ELF-1 (cell line): ENCODE results near the gene GALNT1.

ENCODE experiments used
- DNase-seq: peaks from one replicate; pipeline ENCODE4 v3.0.0-alpha.2; 2016; ENCODE audit warnings: low read depth, low spot score

GALNT1 gene

DNA sequence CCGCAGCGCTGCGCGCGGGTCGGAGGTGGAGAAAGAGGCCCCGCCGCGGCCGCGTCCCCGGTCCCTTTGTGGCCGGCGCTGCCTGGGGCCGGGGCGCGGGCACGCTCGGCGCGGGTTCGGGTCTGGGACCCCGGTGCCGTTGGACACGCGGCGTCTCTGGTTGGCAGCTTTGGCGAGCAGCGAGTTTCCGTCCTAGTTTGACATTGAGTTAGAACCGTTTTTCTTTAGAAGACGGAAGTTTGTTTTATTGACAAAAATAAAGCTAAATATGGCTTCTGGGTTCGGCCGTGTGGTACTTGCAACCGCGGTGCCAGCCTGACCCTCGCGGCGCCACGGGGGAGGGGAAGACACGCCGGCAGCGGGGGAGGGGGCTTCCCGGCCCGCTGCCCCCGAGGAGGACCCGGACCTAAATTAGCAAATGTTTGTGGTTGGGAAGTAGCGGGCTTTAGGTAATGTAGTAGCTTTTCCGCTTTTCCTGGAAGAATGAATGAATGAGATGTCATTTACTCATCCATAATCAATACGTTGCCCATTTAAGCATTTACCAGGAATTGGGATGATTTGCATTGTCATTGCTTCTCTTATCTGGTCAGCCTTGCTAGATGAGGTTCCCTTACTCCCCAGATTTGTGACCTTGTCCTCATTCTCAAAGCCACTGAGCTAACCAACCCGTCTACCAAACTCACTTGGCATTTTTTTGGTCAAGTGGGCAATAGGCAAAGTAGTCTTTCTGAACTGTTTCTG is 530 bp downstream of the GALNT1 start:
- DNase-seq: peak; percentile 32

DNA sequence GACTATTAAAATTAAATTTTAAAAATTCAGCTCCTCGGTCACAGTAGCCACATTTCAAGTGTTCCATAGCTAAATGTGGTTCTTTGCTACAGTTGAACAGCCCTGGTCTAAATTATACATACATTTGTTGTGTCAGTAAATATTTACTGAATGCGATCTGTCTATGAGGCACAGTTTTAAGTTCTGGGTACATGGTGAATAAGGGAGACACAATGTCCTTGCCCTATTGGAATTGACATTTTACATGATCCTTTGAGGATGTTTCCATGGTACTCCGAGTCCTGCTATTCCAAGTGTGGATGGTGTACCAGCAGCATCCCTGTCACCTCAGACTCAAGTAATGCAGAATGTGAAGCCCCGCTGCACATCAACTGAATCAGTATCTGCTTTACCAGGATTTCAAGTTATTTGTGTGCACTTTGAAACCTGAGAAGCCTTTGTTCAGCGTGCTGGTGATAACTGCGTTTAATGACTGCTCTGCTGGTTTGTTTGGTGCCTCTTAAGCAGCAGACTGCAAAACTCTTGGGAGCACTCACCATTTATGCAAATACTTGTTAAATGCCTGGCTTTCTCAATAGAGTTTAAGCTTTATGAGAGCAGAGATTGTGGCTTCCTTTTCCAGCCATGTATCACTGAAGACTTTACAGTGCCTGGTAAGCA is 1.5 kb downstream of the GALNT1 start:
- DNase-seq: peak; percentile 67

DNA sequence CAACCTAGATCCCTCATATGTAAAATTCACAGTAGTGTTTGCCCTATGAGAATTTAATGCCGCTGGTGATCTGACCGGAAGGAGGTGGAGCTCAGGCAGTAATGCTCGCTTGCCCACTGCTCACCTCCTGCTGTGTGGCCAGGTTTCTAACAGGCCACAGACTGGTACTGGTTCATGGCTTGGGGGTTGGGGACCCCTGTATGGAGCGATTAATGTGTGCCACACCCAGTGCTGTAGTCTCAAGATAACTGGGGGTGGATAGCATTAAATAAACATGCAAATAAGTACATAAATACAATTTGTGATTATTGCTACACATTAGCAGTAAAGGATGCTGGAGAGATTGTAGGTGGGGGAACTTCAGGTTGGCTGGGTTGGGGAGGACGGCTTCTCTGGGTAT is 3.2 kb downstream of the GALNT1 start:
- DNase-seq: no peak

DNA sequence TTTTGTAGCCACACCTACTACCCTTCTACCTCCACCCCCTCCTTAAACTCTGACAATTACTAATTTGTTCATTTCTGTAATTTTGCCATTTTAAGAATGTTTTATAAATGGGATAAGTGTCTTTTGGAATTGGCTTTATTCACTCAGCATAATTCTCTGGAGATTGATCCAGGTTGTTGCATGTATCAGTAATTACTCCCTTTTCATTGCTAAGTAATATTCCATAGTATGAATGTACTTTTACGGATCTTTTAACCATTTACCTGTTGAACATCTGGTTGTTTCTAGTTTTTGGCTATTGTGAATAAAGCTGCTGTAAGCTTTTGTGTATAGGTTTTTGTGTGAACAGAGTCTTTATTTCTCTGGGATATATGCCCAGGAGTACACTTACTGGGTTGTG is 4.1 kb downstream of the GALNT1 start:
- DNase-seq: no peak

DNA sequence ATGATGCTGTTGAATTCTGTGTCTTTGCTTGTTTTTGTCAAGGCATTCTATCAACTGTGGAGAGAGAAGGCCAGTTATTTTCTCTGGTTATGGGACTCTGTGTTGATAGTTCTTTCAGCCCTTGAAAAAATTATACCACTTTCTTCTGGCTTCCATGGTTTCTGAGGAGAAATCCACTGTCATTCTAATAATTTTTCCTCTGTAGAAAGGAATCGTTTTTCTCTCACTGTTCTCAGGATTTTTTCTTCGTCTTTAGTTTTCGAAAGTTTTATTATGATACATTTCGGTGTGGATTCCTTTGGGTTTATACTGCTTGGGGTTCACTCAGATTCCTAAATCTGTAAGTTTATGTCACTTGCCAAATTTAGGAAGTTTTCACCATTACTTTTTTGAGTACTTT is 6.6 kb downstream of the GALNT1 start:
- no peak for DNase-seq

DNA sequence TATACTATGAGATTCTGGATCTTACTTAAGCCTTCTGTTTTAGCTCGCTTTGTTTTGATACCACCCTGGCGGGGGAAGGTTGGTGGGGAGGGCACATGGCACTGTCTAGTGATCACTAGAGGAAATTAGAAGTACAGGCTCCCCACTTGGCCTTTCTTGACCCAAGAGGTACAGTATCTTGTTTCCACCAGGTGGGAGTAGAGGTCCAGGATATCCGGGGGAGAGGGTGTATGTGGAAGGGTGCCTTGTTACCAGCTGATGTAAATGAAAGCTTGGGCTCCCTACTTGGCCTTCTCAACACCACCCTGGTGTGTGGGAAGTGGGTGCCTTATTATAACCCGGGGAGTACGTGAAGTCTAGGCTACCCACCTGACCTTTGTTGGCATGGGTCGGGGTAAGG is 7.5 kb downstream of the GALNT1 start:
- DNase-seq: peak; percentile 9

DNA sequence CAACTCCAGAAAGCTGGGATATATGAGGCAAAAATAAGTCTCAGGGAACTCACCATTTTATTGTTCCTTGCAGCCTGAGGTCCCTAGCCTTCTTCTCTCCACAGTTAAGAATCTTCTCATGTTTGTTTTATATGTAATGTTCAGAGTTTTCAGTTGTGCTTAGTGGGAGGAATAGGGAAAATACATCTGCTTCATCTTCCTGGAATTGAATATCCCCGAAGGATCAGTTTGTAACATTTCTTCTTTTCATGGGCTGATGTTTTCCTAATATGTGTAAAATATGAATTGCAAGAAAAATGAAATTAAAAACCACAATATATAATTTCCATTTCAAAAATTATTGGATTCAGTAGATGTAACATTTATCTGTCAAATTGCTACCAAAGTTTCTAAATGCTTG is 8.0 kb downstream of the GALNT1 start:
- DNase-seq: no peak

DNA sequence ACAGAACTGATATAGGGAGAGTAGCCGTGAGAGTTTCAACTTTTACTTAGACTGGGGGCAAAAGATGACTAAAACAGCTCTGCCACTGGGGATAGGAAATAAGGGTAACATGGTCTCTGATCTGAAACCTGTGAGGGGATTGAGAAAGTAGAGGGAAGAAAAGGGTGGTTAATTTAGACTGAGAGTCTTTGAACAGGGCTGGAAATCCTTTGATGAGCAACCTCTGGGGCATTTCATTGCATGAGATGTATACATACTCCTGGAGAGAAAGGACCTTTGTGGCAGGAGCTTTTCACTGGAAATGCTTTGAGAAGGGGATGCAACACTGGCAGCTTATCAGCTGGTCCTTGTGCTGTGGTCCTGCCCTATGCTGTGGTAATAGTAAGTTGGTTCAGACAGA is 9.4 kb downstream of the GALNT1 start:
- DNase-seq: no peak

DNA sequence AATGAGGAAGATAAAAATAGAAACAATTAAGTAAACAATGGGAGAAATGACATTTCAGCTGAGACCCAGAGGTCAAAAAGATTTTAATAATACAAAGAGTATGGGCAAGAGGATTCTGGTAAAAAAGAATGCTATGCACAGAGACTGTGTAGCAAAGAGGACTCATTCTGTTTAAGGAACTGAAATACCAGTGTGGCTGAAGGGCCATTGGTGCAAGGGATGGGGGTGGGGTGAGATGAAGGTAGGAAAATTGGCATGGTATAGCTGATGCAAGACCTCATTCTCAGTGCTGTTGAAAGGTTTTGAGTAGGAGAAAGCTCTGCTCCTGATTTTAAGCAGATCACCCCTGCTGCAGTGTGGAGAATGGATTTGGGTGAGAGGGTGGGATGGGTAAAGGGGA is 10.8 kb downstream of the GALNT1 start:
- no peak for DNase-seq

DNA sequence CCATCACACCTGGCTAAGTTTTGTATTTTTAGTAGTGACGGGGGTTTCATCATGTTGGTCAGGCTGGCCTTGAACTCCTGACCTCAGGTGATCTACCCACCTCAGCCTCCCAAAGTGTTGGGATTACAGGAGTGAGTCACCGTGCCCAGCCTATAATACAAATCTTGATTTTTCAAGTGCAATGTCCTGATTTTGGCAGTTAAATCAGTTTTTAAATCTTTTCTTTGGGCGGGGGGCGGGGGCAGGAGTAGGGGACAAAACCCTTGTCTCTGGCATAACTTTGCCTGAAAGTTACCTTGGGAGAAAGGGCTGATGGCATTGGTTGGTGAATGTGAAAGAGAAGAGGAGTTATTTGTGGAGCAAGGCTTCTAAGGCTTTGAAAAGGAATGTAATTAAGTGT is 12.3 kb downstream of the GALNT1 start:
- no peak for DNase-seq

DNA sequence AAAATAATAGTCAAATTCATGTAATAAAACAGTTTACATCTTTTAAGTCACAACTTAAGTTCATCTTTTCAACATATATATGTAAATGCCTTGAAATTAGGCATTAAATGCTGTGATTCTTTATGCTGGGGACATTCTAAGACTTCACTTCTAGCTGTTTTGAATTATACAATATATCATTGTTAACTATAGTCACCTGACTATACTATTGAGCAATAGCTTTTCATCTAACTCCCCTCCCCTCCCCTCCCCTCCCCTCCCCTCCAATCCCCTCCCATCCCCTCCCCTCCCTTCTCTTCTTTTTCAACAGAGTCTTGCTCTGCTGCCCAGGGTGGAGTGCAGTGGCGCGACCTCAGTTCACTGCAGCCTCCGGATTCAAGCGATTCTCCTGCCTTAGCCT is 16.2 kb downstream of the GALNT1 start:
- no peak for DNase-seq

DNA sequence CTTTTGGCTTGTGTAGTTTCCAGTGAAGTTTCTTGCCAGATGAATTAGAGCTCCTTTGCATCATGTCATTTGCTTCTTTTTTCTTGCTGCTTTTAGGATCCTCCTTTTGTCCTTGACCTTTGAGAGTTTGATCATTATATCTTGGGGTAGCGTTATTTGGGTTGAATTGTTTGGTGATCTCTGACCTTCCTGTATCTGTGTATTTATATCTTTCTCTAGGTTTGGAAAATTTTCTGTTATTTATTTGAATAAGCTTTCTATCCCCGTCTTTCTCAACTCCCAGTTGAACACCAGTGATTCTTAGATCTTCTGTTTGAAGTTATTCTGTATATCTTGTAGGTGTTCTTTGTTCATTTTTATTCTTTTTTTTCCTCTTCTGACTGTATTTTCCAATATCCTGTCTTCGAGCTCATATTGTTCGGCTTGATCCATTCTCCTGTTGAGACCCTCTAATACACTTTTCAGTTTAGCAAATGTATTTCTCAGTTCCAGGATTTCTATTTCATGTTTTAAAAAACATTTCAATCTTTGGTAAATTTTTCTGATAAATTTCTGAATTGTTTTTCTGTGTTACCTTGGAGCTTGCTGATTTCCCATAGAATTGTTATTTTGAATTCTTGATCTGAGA is 20.8 kb downstream of the GALNT1 start:
- no peak for DNase-seq

DNA sequence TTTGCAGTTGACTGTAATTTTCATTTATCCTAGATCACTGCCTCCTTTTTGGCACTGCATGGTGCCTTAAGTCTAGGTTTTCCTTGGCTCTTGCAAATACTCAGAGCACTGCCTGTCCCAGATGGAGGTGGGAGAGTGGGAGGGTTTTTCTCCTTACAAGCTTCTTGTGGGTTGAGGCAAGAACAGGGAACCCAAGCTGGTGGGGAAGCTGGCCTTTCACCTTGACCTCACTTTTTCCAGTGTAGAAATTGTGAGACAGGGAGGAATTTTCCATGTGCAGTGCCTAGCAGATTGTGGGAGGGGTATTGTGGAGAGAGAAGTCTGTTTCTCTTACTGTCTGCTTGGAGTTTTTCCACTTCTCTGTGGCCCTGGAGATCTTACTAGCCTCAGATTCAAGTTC is 21.5 kb downstream of the GALNT1 start:
- no peak for DNase-seq

DNA sequence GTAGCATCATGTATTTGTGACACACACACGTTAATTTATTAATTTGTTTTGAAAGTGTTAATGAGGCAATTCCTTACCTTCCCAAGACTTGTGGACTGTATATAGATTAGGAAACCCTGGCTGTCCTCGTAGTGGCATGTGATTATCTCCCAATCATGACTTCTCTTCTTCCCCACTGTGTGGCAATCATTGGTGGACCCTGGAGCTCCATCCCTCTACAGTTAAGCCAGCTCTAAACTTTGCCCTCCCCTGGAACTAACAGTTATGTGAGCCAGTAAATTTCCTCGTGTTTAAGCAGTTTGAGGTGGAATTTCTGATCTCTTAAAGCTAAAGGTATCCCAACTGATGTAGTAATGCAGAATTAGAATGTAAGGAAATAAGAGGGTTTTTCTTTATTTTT is 22.0 kb downstream of the GALNT1 start:
- no peak for DNase-seq

DNA sequence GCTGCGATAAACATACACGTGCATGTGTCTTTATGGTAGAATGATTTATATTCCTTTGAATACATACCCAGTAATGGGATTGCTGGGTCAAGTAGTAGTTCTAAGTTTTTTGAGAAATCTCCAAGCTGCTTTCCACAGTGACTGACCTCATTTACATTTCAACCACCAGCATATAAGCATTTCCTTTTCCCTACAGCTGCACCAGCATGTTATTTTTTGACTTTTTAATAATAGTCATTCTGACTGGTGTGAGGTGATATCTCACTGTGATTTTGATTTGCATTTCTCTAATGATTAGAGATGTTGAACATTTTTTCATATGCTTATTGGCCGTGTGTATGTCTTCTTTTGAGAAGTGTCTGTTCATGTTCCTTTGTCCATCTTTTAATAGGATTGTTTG is 22.8 kb downstream of the GALNT1 start:
- DNase-seq: no peak

DNA sequence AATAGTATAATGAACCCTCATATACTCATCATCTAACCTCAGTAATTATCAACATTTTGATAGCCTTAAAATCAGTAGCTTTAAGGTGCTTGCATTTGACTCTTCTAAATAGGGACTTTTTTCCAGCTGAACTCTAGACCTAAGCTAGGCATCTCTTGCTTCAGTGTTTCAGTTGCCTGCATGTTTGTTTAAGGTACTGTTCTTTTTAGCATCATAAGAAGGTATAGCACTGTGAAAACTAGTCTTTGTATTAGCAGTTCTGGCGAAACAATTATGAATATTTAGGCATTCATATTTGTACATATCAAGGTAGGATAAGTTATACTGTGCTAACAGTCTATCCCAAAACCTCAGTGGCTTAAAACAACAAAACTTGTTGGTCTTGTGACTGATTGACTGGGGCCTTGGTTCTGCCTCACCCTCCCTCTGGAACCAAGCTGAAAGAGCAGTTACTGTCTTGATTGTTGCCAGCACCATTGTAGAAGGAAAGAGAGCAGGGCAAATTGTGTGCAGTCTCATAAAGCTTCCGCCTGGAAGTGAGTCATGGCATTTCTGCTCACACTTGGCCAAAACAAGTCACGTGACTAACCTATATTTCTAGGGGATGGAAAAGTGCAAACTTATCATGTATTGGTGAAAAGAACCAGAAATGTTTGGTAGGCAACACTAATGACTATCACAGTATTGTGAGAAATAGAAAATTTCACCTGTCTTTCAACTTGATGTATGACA is 24.3 kb downstream of the GALNT1 start:
- no peak for DNase-seq

DNA sequence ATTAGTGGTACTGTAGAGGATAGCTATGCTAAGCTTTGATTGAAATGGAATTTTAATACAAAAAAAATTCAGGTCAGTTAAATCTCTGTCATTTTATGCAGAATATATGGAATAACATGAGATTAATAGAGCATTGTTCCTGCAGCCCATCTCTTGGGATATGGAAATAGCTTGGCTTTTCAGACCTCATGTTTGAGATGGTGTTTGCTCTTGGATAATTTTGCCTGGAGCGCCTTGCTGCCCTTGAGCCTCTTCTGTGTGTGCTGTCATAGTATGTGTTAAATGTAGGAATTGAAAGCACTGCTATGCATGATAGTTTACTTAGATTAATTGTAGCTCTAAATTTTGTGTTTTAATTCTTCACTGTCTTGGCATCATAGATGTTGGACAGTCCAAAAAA is 27.7 kb downstream of the GALNT1 start:
- DNase-seq: no peak

DNA sequence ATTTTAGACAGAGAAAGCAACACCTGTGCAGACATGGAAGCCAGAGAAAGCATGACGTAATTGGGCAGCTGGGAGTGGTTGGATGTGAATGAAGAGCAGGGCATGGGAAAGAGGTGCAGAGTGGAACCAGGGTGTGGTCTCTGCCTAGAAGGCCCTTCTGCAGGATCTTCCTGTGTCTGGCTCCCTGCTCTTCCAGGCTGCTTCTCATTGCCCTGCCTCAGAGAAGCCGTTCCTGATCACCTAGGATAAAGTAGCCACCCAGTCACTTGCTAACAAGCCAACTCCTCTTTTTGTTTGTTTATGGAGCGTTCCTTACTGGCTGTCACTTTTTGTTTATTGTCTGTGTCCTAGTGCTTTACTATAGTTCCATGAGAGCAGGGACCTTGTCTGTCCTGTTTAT is 28.5 kb downstream of the GALNT1 start:
- DNase-seq: peak; percentile 39

DNA sequence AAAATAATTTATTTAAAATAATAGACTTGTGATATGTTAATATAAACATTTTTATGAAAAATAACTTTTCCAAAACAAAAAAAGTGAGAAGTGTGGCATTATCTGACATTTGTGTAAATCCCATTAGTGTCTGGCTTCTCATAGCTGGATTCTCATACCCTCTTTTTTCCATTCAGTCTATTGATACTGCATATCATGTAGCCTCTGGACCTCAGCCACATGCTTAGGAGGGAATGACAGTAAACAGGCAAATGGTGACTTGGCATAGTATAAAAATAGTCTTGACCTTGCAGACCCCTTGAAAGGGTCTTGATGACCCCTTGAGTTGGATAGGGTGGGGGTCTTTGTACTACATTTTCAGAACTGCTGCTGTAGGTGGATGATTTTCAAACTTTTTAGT is 29.2 kb downstream of the GALNT1 start:
- DNase-seq: no peak

DNA sequence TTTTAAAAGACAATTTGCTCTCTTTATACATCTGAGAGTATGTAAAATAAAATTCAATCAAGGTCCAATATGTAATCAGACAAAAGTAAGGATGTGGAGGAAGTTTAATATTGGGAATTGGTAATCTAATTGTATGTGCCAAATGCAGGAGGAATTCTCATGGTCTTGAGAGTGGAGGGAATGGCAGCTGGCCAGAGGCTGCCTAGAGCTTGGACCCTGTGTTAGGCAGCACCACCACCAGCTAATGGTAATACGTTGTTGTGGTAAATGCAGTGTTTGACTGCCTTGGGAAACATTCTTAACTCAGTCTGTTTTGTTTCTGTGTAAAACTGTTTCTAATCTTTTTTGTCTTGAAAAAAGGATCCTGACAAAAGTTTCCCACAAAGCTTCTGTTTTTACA is 30.0 kb downstream of the GALNT1 start:
- DNase-seq: no peak

DNA sequence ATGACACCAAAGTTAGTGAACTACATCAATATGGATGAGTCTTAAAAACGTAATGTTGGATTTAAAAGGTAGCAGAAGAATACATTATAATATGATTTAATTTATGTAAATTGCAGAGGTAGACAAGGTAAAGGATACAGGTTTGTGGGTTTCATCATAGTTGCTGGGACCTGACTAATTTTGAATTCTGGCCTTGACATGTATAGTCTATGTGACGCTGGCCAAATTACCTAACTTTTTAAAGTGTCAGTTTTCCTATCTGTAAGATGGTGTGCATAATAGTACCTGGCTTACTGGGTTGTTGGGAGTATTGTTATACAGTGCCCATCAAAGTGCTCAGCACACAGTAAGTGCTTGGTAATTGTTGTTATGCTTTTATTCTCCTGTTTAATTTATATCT is 34.5 kb downstream of the GALNT1 start:
- DNase-seq: no peak

DNA sequence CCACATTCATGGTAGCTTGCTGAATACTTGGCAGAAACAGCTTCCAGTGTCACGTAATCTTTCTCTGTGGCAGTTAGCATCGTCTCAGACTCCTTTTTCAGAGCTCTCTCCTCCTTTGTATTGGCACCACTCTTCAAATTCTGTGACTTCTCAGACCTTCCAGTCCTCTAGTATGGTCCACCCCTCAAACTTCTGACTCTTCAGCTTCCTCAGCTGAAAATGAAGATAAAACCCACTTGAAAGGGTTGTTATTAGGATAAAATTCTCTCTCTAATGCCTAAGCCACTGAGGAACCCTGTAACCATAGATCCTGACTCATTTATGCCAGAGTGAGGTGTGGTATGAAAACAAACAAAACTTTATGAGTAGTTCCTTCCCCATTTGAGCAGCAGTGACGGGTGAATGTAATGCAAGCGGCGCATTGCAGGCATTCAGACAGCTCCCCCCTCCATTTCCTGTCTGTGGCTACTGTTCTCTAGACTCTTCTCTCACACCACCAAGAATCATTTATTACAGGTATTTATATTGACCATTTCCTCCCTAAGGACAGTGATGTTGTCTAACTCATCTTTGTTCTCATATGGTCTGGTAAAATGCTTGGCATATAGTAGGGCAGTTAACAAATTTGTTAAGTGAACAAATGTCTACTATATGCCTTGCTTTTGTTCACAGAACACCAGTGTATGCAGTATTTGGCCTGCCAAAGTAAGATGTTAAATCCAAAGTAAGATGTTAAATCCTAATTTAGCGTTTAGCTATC is 35.3 kb downstream of the GALNT1 start:
- peak; percentile 15 for DNase-seq
